KBM-7 (cell line): ENCODE data around the gene TLE6.
A peak's percentile ranks its signal among the peaks of the same experiment; 100 is the strongest.
"Not testable (repeated sequence)": the region's sequence is repeated elsewhere in the genome, so short reads cannot be mapped to it uniquely, and the experiment has no call there.

ENCODE experiments used
- DNase-seq: peaks from one replicate; pipeline ENCODE4 v3.0.0-alpha.2; 2015
- in situ Hi-C: fragments of 300-500 bp; cut with MboI; formaldehyde crosslinking; loops from 2 replicates; pipeline ENCODE4 v1.14.3; 2020; ENCODE audit warnings: low sequenced_read_pairs, low pct_unique_long_range_greater_than_20kb, mixed read lengths

Gene TLE6

GRCh38 chr19:3020321-3020960, 43.1 kb downstream of the TLE6 start:
- no peak for DNase-seq
- in situ Hi-C loops, result no loop called here

- in situ Hi-C loops, result no loop called here
- DNase-seq, result no peak
Measured at GRCh38 chr19:3024509-3024869, 47.1 kb downstream of the TLE6 start.

- in situ Hi-C loops, result no loop called here
- DNase-seq, result no peak
Measured at GRCh38 chr19:3024870-3025548, 47.6 kb downstream of the TLE6 start.

- in situ Hi-C loops, result no loop called here
- no peak for DNase-seq
Measured at GRCh38 chr19:3025549-3025886, 48.2 kb downstream of the TLE6 start.

- DNase-seq, result no peak
- in situ Hi-C loops, result no loop called here
Measured at GRCh38 chr19:3026768-3027167, 49.4 kb downstream of the TLE6 start.

- DNase-seq, result no peak
Measured at GRCh38 chr19:3027292-3027691, 49.9 kb downstream of the TLE6 start.

GRCh38 chr19:3027981-3028304, 50.6 kb downstream of the TLE6 start:
- no peak for DNase-seq
- in situ Hi-C loops, result no loop called here

More at GRCh38 chr19:3027292-3027691, 49.9 kb downstream of the TLE6 start:
- in situ Hi-C loops, result no loop called here

- no peak for DNase-seq
- in situ Hi-C loops, result no loop called here
Measured at GRCh38 chr19:3028305-3029064, 51.1 kb downstream of the TLE6 start.

- in situ Hi-C loops, result no loop called here
- DNase-seq, result no peak
Measured at GRCh38 chr19:3029065-3029923, 51.9 kb downstream of the TLE6 start, which contains the start of gene TLE2. Gene TLE2 (minus strand): TSS chr19:3029280. CDS start chr19:3028904, 376 bp downstream.

- in situ Hi-C loops, result no loop called here
- no peak for DNase-seq
Measured at GRCh38 chr19:3031607-3031867, 54.2 kb downstream of the TLE6 start.

- in situ Hi-C loops, result no loop called here
- no peak for DNase-seq
Measured at GRCh38 chr19:3033595-3034405, 56.4 kb downstream of the TLE6 start.

GRCh38 chr19:3034406-3034655, 57.0 kb downstream of the TLE6 start:
- in situ Hi-C loops, result no loop called here
- DNase-seq, result no peak

GRCh38 chr19:3034656-3035541, 57.5 kb downstream of the TLE6 start:
- peak; percentile 67 for DNase-seq

GRCh38 chr19:3035542-3036118, 58.3 kb downstream of the TLE6 start:
- in situ Hi-C loops, result no loop called here
- peak; percentile 98 for DNase-seq

More at GRCh38 chr19:3034656-3035541, 57.5 kb downstream of the TLE6 start:
- in situ Hi-C loops, result no loop called here

- DNase-seq, result peak; percentile 93
- in situ Hi-C loops, result no loop called here
Measured at GRCh38 chr19:3036119-3036976, 59.0 kb downstream of the TLE6 start.

GRCh38 chr19:3036977-3037544, 59.7 kb downstream of the TLE6 start:
- in situ Hi-C loops, DNase-seq: not testable (repeated sequence)

- in situ Hi-C loops, result no loop called here
- DNase-seq, result no peak
Measured at GRCh38 chr19:3038214-3038613, 60.9 kb downstream of the TLE6 start.
